ENCODE results near the gene CBLN3.

GRCh38 chr14:24377126-24377525 lies 52.3 kb downstream of the CBLN3 start:
- TF ChIP-seq POLR2A (IDR thresholded peaks at IDR 0.05) = no peak
- TF ChIP-seq CTCF (IDR thresholded peaks at IDR 0.05) = no peak
